Coronary artery (tissue), 2 donors: ENCODE results near the gene OST4.
A peak's percentile ranks its signal among the peaks of the same experiment; 100 is the strongest.

Experiments
- DNase-seq: peaks from one replicate; pipeline ENCODE4 v3.0.0-alpha.2; 2017; ENCODE audit warnings: low spot score
- H3K27ac ChIP-seq, 2 donors: fragments of 200-600 bp; sonication (generic); one replicate each; pipeline ENCODE4 v1.5.1; 2016 to 2019
- H3K4me3 ChIP-seq: fragments of 200-600 bp; sonication (generic); 2 replicates; pipeline ENCODE4 v1.5.1; 2016; ENCODE audit warnings: mild to moderate bottlenecking, moderate library complexity
- TF ChIP-seq, protein P1 (sequence below): fragments of 200-600 bp; sonication (generic); IDR thresholded peaks from one replicate; pipeline ENCODE4 v1.5.1; 2019; ENCODE audit warnings: antibody characterized with exemption

Gene OST4

DNA sequence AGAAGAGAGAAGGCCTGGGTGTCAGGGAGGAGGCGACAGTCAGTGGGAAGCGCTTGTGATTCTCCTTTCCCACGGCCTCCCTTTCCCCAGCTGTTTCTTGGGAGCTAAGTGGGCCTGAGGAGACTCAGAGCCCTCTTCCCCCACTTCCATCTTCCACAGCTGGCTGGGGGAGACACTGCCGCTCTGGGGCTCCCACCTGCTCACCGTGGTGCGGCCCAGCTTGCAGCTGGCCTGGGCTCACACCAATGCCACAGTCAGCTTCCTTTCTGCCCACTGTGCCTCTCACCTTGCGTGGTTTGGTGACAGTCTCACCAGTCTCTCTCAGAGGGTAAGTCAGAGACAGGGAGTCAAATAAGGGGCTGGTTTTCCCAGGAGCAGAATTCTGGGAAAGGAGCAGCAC is 31.6 kb downstream of the OST4 start:
- TF ChIP-seq, protein P1, sequence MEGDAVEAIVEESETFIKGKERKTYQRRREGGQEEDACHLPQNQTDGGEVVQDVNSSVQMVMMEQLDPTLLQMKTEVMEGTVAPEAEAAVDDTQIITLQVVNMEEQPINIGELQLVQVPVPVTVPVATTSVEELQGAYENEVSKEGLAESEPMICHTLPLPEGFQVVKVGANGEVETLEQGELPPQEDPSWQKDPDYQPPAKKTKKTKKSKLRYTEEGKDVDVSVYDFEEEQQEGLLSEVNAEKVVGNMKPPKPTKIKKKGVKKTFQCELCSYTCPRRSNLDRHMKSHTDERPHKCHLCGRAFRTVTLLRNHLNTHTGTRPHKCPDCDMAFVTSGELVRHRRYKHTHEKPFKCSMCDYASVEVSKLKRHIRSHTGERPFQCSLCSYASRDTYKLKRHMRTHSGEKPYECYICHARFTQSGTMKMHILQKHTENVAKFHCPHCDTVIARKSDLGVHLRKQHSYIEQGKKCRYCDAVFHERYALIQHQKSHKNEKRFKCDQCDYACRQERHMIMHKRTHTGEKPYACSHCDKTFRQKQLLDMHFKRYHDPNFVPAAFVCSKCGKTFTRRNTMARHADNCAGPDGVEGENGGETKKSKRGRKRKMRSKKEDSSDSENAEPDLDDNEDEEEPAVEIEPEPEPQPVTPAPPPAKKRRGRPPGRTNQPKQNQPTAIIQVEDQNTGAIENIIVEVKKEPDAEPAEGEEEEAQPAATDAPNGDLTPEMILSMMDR, result no peak
- DNase-seq, result no peak
- Histone ChIP-seq H3K27ac (no peak overlapping the region), H3K4me3 (no peak overlapping the region)

DNA sequence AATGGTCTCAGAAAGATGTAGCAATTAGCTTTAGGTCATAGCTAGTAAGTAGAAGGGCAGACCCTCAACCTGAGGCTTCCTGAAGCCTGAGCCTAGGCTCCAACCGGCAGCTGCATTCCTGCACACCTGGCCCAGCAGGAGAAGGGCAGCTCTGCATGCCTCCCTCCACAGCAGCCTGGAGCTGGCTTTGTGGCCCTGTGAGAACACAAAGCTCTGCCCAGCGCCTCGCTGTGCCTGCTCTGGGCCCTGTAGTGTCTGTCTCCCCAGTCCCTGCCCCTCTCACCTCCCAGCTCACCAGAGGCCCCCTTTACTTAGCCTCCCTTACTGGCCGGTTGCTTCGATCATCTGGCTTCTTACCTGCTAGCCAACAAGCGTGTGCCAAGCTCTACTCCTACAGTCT is 32.0 kb downstream of the OST4 start:
- DNase-seq, result no peak
- no peak overlapping the region for H3K27ac ChIP-seq
- H3K4me3 ChIP-seq, result no peak overlapping the region
- TF ChIP-seq, protein P1, result no peak

DNA sequence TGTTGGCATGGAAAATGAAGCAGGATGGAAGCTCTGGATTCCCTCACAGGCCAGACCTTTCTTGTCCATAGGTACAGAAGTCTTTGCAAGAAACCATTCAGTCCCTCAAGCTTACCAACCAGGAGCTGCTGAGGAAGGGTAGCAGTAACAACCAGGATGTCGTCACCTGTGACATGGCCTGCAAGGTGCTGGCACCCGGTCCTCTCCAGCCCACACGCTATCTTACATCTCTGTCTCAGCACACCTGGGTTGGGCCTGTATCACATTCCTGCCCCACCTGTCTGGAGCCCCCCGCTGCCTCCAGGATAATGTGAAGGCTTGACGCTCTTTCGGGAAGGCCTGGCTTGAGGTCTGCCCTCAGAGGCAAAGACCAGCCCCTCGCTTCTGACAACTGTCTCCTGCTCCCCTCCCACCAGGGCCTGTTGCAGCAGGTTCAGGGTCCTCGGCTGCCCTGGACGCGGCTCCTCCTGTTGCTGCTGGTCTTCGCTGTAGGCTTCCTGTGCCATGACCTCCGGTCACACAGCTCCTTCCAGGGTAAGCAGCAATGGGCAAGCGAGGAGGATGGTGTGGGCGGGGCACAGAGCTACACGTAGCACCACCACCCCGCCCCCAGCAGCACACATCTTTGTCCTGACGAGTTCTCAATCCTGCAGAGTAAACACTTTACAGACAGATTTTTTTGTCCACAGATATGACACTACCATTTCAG is 32.7 kb downstream of the OST4 start:
- H3K27ac ChIP-seq, result no peak overlapping the region
- TF ChIP-seq, protein P1, result no peak
- DNase-seq, result no peak
- H3K4me3 ChIP-seq, result no peak overlapping the region

DNA sequence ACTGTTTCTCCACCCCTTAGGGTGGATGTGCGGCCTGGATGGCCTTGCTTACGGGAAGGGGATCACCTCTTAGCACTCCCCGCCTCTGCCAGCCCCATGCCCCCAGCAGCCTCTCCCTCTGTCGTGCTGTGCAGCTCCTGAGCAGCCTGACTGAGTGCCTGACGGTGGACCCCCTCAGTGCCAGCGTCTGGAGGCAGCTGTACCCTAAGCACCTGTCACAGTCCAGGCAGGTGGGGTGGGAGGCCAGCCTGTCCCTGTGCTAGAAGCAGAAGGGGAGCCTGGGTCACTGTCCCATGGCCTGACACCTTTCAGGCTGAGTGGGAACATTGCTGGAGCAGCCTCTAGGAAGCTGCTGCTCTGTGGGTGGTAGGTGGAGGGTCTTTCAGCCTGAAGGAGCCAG is 33.4 kb downstream of the OST4 start:
- TF ChIP-seq, protein P1, result no peak
- Histone ChIP-seq H3K4me3 (no peak overlapping the region), H3K27ac (no peak overlapping the region)
- DNase-seq, result no peak

DNA sequence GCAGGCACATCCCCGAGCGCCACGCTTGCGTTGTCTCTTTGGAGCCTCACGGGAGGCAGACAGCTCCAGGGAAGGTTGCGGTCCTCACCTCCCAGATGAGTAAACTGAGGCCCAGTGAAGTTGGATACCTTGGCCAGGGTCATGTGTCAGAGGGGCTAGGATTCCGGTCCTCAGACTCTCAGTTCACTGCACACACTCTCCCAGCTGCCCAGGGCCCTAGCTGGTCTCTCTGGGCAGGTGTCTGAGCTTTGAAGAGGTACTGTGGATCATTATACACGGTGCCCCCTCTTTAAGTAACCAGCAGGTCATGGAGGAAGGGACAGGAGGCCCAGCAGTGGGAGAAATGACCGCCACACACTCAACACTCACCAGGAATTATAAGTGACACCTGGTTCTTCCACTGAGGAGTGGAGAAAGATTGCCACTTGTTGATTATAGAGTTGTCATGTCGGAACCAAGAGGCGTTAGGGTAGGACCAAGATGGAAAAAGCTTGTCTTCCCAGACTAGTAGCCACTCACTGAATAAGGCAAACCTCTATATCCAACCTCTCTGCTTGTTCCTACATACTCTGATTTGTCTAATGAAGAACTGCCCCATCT is 38.1 kb downstream of the OST4 start:
- no peak for DNase-seq
- peak overlapping the region; percentile 94 for H3K4me3 ChIP-seq
- TF ChIP-seq, protein P1, result no peak
- peak overlapping the region; percentile 84 to 90 for H3K27ac ChIP-seq

DNA sequence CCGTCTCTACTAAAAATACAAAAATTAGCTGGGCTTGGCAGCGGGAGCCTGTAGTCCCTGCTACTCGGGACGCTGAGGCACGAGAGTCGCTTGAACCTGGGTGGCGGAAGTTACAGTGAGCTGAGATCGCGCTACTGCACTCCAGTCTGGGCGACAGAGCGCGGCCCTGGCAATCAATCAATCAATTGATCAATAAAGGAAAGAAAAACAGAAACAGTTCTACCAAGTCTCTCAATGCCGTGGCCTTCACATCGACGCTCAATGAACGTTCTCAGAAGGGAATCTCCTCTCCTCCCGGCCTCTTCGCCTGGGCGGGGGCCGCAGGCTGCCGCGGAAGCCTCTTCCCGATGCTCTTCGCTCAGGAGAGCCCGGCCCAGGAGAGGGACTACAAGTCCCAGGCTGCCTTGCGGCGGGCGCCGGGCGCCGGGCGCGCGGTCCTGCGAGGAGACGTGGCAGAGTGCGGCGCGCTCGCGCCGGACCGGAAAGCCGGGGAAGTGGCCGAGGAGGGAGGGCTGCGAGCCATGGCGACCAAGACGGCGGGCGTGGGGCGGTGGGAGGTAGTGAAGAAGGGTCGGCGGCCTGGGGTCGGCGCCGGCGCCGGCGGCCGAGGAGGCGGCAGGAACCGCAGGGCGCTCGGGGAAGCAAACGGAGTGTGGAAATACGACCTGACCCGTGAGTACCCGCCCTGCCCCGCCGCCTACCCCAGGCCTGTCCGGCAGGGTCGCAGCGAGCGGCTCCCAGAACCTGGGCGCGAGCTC is 38.8 kb downstream of the OST4 start, which contains the start of gene TMEM214:
TMEM214 (plus strand) TSS at position 471 of the 758 bp plus-strand sequence; CDS start at position 522, 51 bp downstream.
- peak within 1 kb of the TSS; percentile 84 to 90 for H3K27ac ChIP-seq
- TF ChIP-seq, protein P1, result no peak
- DNase-seq, result peak; percentile 87
- peak within 1 kb of the TSS; percentile 94 for H3K4me3 ChIP-seq
